Smooth muscle cell (in vitro differentiated cells): Measurements from ENCODE around the gene WHRN. TPM values are rescaled to one million over a fixed set of nuclear protein-coding genes. Genes with fewer than 3 reads are reported as not detected.

Experiments
- DNase-seq: peaks from one replicate; lab custom pipeline; 2025; ENCODE audit not compliant: unreplicated experiment; lab: John Stamatoyannopoulos, UW
- H2AFZ ChIP-seq: fragments of 200-600 bp; sonication (generic); 2 replicates; pipeline ENCODE4 v1.6.0; 2016; ENCODE audit warnings: antibody characterized with exemption, low read depth, mild to moderate bottlenecking
- H3F3A ChIP-seq: fragments of 200-600 bp; sonication (generic); 2 replicates; pipeline ENCODE4 v1.6.0; 2017; ENCODE audit warnings: antibody characterized with exemption, low read depth
- H3K27ac ChIP-seq: fragments of 200-600 bp; sonication (generic); 2 replicates; pipeline ENCODE4 v1.5.1; 2016; ENCODE audit warnings: low read depth, mild to moderate bottlenecking
- H3K27me3 ChIP-seq: fragments of 200-600 bp; sonication (generic); 2 replicates; pipeline ENCODE4 v1.6.1; 2016; ENCODE audit warnings: low read depth, mild to moderate bottlenecking
- H3K36me3 ChIP-seq: fragments of 200-600 bp; sonication (generic); 2 replicates; pipeline ENCODE4 v1.5.1; 2016; ENCODE audit warnings: low read depth
- H3K4me1 ChIP-seq: fragments of 200-600 bp; sonication (generic); 2 replicates; pipeline ENCODE4 v1.5.1; 2016; ENCODE audit warnings: low read depth
- H3K4me2 ChIP-seq: fragments of 200-600 bp; sonication (generic); 2 replicates; pipeline ENCODE4 v1.6.0; 2016; ENCODE audit warnings: mild to moderate bottlenecking
- H3K4me3 ChIP-seq: fragments of 200-600 bp; sonication (generic); 2 replicates; pipeline ENCODE4 v1.5.1; 2016; ENCODE audit warnings: mild to moderate bottlenecking
- H3K79me2 ChIP-seq: fragments of 200-600 bp; sonication (generic); 2 replicates; pipeline ENCODE4 v1.6.0; 2016; ENCODE audit warnings: low read depth, mild to moderate bottlenecking
- H3K9ac ChIP-seq: fragments of 200-600 bp; sonication (generic); 2 replicates; pipeline ENCODE4 v1.6.0; 2016; ENCODE audit warnings: low read depth
- H3K9me3 ChIP-seq: fragments of 200-600 bp; sonication (generic); replicated peaks from 2 replicates; pipeline ENCODE4 v1.5.1; 2016; ENCODE audit warnings: low read depth
- H4K20me1 ChIP-seq: fragments of 200-600 bp; sonication (generic); 2 replicates; pipeline ENCODE4 v1.6.0; 2016; ENCODE audit warnings: low read depth
- CTCF ChIP-seq: fragments of 200-600 bp; sonication (generic); IDR thresholded peaks from 2 replicates; pipeline ENCODE4 v1.5.1; 2017; ENCODE audit warnings: borderline replicate concordance, mild to moderate bottlenecking, antibody characterized with exemption; ENCODE audit not compliant: insufficient read depth, poor library complexity, severe bottlenecking
- WGBS: methylation state at CpG from one replicate; pipeline ENCODE4 v1.1.7; 2016; ENCODE audit warnings: low lambda C conversion rate; 5-methylcytosine and 5-hydroxymethylcytosine counted together
- polyA plus RNA-seq: library from polyadenylated mRNA; unstranded; fragments of >200 nt; fragmentation: Nextera tagmentation; extraction: Ambion mirVana; gene quantifications from 2 replicates; pipeline ENCODE4 v1.2.1, GENCODE V29; 2016
- total RNA-seq: library from RNA; depleted of rRNA; stranded (reverse); fragments of >200 nt; gene quantifications from 2 replicates; pipeline ENCODE4 v1.2.3, GENCODE V29; 2014

The WHRN gene
- total and polyA plus RNA-seq, 2 experiments from 2014 or later, result 3.6 to 12.9 TPM

GRCh38 chr9:114500697-114501292 lies 4.5 kb downstream of the WHRN start:
- 97% methylated on average over 3 of the region's 3 CpGs for WGBS
- TF ChIP-seq CTCF, result no peak

GRCh38 chr9:114499941-114500696 lies 5.2 kb downstream of the WHRN start:
- DNase-seq, result no peak
- Histone ChIP-seq H3K9ac (no peak overlapping the region), H2AFZ (no peak overlapping the region), H3K79me2 (peaks cover 10% of the 10 kb centered on the region), H3K27ac (no peak overlapping the region), H3K4me1 (peaks cover 46% of the 10 kb centered on the region), H4K20me1 (peaks cover 42% of the 10 kb centered on the region), H3K27me3 (peaks cover 7% of the 10 kb centered on the region), H3F3A (peaks cover 30% of the 10 kb centered on the region), H3K4me3 (no peak overlapping the region), H3K4me2 (no peak overlapping the region), H3K9me3 (no peaks in the 10 kb centered on the region), H3K36me3 (no peaks in the 10 kb centered on the region)
- no peak for TF ChIP-seq CTCF
- WGBS, result 91% methylated on average over 9 of the region's 9 CpGs

More at GRCh38 chr9:114500697-114501292, 4.5 kb downstream of the WHRN start:
- peaks cover 2% of the 10 kb centered on the region for H3K27me3 ChIP-seq
- H3K9me3 ChIP-seq, result no peaks in the 10 kb centered on the region
- H3K9ac ChIP-seq, result no peak overlapping the region
- peaks cover 46% of the 10 kb centered on the region for H3K4me1 ChIP-seq
- no peaks in the 10 kb centered on the region for H3K36me3 ChIP-seq
- H3K27ac ChIP-seq, result no peak overlapping the region
- DNase-seq, result no peak
- peaks cover 36% of the 10 kb centered on the region for H4K20me1 ChIP-seq
- H3K79me2 ChIP-seq, result peaks cover 10% of the 10 kb centered on the region
- H3K4me3 ChIP-seq, result no peak overlapping the region
- H3F3A ChIP-seq, result peaks cover 30% of the 10 kb centered on the region
- no peak overlapping the region for H3K4me2 ChIP-seq
- no peak overlapping the region for H2AFZ ChIP-seq

- H3K27ac ChIP-seq, result no peak overlapping the region
- H4K20me1 ChIP-seq, result peaks cover 47% of the 10 kb centered on the region
- H3K9me3 ChIP-seq, result no peaks in the 10 kb centered on the region
- peaks cover 7% of the 10 kb centered on the region for H3K27me3 ChIP-seq
- H2AFZ ChIP-seq, result no peak overlapping the region
- peaks cover 30% of the 10 kb centered on the region for H3F3A ChIP-seq
- no peak for DNase-seq
- no peaks in the 10 kb centered on the region for H3K36me3 ChIP-seq
- H3K4me2 ChIP-seq, result no peak overlapping the region
- no peak overlapping the region for H3K4me3 ChIP-seq
- peaks cover 10% of the 10 kb centered on the region for H3K79me2 ChIP-seq
- no peak for TF ChIP-seq CTCF
- peaks cover 46% of the 10 kb centered on the region for H3K4me1 ChIP-seq
- WGBS, result 76% methylated on average over 9 of the region's 9 CpGs
- no peak overlapping the region for H3K9ac ChIP-seq
Measured at GRCh38 chr9:114499528-114499927, 5.7 kb downstream of the WHRN start.
